Retinal pigment epithelial cell (primary cell): Measurements from ENCODE around the gene RELL1.
"Not testable (repeated sequence)": the region's sequence is repeated elsewhere in the genome, so short reads cannot be mapped to it uniquely, and the experiment has no call there.

Experiments
- DNase-seq: peaks from one replicate; pipeline ENCODE4 v3.0.0-alpha.2; 2010; ENCODE audit warnings: low read depth
- H3K4me3 ChIP-seq: 2 replicates; pipeline ENCODE4 v1.5.1; 2011; ENCODE audit warnings: mild to moderate bottlenecking, low read length, control low read depth, moderate library complexity
- CTCF ChIP-seq: conservative IDR thresholded peaks from 2 replicates; pipeline ENCODE4 v1.5.1; 2011; ENCODE audit warnings: low read depth, low read length, control low read depth, inconsistent platforms

The RELL1 gene

GRCh38 chr4:37675587-37676290, 10.4 kb downstream of the RELL1 start:
- no peak for DNase-seq
- no peak overlapping the region for H3K4me3 ChIP-seq
- no peak for TF ChIP-seq CTCF

GRCh38 chr4:37674439-37674838, 11.7 kb downstream of the RELL1 start:
- DNase-seq = no peak
- no peak overlapping the region for H3K4me3 ChIP-seq
- TF ChIP-seq CTCF = no peak

DNA sequence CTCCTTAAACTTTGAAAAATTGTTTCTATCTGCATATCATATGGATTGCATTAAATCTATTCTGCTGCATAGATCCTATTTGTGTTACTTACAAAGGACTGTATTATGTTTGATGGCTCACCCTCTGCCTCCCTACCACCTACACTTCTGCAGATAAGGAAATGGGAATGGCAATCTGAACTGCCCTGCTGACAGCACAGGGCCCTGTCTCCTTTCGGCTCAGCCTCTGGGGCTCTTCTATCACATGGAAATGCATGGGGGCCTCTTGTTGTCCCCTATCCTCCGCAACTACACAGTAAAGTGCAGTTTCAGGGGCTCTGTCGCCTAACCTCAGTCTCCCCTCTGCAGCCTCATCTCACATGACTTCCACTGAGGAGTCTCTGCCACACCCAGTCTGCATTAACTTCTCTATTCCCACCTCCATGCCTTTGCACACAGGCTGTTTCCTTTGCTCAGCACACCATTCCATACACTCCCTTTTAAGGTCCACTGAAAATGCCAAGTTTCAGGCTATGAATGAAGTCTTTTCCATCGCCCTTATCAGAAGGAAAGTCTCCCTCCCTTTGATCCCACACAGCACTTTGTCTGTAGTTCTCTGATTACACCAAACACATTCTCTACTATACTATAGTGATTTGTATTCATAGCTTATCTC, 12.5 kb downstream of the RELL1 start:
- H3K4me3 ChIP-seq = no peak overlapping the region
- no peak for DNase-seq
- no peak for TF ChIP-seq CTCF

GRCh38 chr4:37671072-37671471, 15.1 kb downstream of the RELL1 start:
- H3K4me3 ChIP-seq = no peak overlapping the region
- no peak for DNase-seq
- no peak for TF ChIP-seq CTCF

DNA sequence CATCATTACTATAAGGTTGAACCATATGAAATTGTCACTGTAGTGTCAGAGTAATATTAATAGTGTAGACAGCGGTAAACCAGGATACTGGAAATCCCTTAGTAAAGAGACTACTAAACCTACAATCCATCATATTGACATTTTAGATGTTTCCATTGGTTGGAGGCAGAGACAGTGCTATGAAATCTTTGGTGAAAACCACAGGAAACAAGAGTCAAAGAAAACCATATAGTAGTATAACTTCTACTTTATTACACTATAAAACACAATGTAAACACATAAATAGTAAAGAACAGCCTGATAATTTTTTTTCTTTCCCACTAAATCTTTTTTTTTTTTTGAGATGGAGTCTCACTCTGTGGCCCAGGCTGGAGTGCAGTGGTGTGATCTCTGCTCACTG, 15.9 kb downstream of the RELL1 start:
- no peak overlapping the region for H3K4me3 ChIP-seq
- TF ChIP-seq CTCF = no peak
- DNase-seq = no peak

DNA sequence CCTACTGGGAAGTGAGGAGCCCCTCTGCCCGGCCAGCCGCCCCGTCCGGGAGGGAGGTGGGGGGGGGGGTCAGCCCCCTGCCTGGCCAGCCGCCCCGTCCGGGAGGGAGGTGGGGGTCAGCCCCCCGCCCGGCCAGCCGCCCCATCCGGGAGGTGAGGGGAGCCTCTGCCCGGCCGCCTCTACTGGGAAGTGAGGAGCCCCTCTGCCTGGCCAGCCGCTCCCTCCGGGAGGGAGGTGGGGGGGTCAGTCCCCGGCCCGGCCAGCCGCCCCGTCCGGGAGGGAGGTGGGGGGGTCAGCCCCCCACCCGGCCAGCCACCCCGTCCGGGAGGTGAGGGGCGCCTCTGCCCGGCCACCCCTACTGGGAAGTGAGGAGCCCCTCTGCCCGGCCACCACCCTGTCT, 17.1 kb downstream of the RELL1 start:
- H3K4me3 ChIP-seq, DNase-seq: not testable (repeated sequence)

- TF ChIP-seq CTCF = no peak
- no peak overlapping the region for H3K4me3 ChIP-seq
Observed at GRCh38 chr4:37667197-37668100, 18.7 kb downstream of the RELL1 start.

More at GRCh38 chr4:37667197-37668100, 18.7 kb downstream of the RELL1 start:
- DNase-seq = no peak
